ENCODE measurements around the gene TNFAIP8L2.

DNA sequence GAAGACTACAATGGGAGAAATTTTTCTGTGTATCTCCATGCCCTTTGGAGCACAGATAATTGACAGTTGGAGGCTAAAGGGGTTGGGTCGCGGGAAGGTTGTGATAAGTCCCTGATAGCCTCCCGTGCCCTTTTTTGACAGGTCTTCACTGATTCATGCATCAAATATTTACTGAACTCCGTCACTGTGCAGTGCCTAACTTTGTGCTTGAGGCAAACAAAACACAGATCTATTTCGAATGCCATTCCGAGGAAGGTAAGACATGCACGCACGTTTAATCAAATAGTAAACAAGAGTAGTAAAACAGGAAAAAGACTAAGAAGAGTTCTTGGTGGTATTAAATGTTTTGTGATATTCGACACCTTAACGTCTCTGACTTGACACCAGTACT lies 41.4 kb downstream of the TNFAIP8L2 start:
- TF ChIP-seq CTCF (conservative IDR thresholded peaks at IDR 0.05; ENCODE audit: low read depth, low read length) (no peak), EZH2 (IDR thresholded peaks at IDR 0.05; ENCODE audit: borderline replicate concordance, low read depth, low read length, poor library complexity, severe bottlenecking) (no peak)

Measured in A673 (cell line).